HG02678 (cell line): Measurements from ENCODE around the gene ARHGAP10.
"Not testable (repeated sequence)": the region's sequence is repeated elsewhere in the genome, so short reads cannot be mapped to it uniquely, and the experiment has no call there.

Experiments
- ATAC-seq: cut with Tn5 transposase; IDR thresholded peaks from one replicate; pipeline ENCODE4 v1.9.1; 2021; ENCODE audit warnings: mild to moderate bottlenecking, moderate library complexity; ENCODE audit not compliant: unreplicated experiment

ARHGAP10 gene

DNA sequence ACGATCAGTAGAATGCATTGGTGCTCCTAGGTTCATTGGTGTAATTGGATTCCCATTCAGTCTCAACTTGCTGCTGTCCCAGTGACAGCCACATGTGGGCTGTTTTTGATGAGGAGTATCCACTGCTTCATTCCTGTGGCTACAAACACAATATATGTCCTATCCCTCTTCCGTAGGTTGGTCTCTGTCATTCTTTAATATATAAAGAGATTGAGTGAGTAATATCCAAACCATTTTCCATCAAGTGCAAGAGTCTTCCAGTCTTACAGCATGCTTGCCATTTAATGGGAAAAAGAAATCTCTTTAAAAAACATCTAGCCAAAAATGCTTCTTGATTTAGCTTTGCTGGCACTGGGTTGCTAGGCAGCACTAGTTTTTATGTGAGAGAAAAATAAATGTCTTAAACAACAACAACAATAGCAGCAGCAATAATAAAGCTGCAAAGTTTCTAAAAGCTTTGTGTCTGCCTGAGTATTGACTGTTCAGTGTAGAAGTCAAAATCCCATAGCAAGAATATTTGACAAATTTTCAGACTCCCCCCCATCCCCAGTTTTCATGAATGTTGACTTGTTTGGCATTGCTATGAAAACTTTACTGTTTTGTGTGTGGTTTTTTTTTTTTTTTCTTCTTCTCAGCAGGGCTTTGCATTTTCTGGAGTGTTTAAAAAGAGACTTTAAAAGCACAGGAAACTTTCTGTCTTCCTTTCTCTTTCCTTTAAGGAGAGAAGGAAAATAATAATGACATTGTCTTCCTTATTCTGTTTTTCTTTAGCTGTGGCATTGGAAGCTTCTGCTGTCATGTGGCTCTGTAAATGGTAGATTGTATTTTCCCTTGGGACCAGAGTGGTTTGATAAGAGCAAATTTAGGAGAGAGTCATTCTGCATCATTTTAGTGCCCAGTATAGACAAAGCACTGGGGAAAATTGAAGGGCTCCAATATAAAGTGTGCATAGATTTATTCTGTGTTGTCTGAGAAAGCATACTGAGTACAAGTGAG is 244.3 kb downstream of the ARHGAP10 start:
- ATAC-seq: no peak

DNA sequence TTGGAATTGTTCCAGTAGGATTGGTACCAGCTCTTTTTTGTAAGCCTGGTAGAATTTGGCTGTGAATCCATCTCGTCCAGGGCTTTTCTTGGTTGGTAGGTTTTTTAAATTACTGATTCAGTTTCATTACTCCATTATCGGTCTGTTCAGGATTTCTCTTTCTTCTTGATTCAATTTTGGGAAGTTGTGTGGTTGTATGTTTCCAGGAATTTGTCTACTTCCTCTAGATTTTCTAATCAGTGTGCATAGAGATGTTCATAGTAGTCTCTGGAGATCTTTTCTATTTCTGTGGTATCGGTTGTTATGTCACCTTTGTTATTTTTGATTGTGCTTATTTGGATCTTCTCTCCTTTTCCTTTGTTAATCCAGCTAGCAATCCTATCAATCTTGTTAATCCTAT is 248.7 kb downstream of the ARHGAP10 start:
- no peak for ATAC-seq

DNA sequence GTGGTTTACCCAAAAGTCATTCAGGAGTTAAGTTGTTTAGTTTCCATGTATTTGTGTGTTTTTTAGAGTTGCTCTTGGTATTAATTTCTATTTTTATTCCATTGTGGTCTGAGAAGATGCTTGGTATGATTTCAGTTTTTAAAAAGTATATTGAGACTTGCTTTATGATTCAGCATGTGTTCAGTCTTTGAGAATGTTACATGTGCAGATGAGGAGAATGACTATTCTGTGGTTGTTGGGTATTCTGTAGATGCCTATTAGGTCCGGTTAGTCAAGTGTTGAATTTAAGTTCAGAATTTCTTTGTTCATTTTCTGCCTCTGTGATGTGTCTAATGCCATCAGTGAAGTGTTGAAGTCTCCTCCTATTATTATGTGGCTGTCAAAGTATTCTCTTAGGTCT is 249.4 kb downstream of the ARHGAP10 start:
- ATAC-seq: peak; percentile 92

DNA sequence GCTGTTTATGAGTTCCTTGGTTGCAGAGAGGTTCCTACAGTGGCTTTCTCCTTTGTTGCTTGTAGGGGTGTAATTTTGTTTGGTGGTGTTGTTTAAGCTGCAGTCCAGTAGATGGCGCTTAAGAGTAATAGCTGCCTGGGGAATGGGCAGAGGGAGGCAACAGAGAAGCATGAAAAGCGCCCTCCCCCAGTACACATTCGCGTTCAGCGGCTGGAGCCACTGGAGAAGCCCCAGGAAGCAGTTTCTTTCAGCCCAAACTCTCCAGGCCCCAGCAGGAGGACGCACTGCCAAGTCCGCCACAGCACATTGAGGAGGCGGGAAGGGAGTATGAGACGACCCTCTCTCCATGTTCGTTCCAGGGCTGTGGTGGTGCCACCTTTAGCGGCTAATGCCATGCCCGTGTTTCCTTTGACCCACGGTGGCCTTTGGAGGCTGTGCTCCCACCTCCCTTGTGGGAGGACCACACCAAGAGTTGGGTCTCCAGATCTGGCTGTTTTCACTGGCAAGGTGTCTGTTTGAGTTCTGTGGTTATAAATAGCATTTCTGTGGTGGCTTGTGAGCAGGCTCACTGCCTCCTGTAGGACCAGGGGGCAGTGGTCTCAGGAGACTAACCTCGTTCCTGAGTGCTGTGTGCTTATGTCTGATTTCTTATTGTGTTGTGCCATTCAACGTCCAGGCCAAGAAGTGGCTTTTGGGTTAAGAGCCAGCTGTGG is 252.3 kb downstream of the ARHGAP10 start:
- ATAC-seq: peak; percentile 23

DNA sequence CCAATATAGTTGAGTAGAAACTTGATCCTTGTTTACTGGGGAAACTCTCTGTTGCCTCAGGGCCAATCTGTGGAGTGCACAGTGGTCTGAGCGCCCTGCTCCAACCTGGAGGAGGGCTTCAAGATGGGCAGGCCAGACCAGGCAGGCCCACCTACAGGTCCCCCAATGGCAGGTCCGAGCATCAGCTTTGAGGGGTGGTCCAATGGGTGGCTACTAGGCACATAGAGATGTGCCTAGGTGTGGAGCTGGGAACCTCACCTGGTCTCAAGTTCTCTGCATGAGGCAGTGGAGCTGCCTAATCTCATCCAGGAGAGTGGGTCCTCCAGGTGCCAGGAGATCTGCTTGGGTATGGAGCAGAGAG is 252.9 kb downstream of the ARHGAP10 start:
- ATAC-seq: no peak

DNA sequence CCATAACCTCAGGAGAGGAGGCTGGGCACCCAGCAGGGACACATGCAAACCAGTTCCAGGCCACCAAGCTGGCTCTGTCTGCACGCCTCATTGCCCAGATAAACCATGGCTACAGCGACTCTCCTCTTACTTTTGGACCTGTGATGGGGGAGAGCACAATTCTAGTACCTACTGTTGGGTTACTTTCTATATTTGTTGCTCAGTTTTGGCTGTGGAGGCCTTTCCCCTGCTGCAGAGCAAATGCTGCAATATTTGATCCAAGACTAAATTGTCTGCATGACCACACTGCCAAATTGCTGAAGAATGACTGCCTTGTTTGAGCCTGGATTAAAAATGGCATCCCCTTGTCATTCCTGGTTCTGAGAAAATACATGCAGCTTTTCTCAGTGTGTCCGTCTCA is 253.5 kb downstream of the ARHGAP10 start:
- no peak for ATAC-seq

DNA sequence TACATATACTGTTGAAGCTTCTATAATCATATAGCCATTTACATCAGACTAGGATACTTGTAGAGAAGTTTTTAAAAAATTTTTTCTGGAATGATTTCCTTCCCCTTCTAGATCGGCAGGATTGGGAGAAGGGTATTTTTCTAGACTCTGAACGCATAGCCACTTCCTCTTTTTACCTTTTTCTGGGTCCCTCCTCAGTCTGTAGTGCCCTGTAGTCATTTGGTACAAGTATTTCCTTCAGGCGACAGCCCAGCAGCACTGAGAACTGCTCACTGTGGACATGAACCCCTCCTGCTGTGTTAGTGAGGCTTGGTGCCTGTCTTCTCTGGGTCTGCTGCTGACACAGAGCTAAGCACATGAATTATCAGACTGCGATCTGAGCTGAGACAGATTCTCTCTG is 255.4 kb downstream of the ARHGAP10 start:
- peak; percentile 74 for ATAC-seq

DNA sequence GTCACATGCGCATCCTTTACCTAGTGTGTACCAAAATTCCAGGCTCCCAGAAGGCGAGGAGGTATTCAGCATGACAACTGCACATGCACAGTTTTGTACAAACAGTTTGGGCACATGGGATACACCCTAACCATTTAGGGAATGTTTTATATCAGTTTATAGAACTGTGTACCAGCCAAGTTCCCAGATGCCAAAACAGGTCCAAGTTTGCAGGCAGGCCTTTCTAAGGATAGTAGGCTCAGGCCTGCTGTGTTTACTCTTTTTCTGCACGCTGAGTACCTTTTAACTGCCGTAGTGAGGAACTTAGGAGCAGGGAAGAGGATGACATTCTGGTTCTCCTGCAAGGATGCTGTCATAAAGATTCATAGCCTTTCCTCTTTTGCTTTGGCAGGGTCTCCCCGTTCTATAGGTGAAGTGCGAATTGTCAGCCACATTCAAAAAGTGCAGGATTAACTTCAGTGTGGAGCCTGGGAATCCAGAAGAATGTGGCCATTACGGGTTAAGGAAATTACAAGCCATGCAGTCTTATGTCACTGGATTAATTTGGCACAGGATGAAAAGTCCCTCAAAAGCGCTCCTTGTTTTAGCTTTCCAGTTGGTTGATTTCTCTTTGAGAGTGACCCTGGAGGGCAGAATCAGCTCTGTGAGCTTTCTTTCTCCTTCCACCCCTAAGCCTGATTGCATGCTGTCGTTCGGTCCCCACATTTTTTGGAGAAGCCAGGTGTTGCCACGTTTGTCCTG is 259.8 kb downstream of the ARHGAP10 start:
- no peak for ATAC-seq

DNA sequence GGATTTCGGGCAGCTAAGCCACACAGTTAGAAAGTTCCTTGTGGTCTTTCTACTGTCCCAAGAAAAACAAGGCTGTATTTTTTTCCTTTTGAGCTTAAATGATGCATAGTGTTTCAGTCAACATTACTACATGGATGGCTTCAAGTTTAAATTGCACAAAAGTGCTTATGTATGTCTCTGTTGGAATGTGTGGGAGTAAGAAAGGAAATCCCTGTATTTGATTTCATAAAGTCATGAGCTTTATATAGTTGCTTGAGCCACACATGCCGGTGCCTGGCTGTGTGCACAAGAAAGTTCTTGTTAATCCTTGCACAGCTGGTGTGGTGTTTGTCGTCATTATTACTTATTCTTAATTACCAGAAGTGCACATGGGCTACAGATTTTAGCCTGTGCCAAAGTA is 262.2 kb downstream of the ARHGAP10 start:
- ATAC-seq: no peak

DNA sequence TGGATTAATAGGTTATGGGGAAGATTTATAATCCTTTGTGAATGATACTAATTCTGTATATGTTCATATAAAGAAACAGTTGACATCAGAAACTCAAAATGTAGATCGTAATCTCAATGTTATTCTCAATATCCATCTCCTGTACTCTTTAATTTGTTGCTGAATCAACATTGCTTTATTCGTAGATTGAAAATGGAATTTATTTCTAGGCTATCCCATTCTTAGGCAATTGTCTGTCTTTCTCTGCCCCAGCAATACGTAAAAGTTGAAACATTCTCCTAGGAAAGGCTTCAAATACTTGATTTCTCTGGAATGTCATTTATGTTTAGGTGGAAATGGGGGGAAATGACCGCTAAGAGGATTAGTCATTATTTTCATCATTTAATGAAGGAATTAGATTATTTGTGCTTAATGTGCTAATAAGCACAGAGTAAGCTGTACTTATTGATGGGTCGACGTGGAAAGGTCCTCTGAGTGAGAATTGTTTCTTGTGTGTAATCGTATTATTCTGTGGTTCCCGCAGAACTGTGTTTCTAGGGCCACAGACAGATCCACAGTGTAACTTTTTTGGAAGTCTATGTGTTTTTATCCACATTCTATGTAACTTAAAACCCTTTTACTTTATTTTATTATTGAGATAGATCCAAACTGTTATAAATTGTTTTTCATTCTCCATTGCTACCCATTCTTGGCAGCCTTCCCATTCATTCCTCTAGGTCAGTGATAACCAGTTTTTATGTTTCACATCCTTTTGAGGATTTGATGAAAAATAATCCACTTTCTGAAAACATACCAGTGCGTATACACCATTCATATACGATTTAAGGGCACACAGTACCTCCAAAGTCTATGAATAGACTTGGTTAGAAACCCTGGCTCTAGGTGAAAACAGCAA is 262.9 kb downstream of the ARHGAP10 start:
- ATAC-seq: no peak

DNA sequence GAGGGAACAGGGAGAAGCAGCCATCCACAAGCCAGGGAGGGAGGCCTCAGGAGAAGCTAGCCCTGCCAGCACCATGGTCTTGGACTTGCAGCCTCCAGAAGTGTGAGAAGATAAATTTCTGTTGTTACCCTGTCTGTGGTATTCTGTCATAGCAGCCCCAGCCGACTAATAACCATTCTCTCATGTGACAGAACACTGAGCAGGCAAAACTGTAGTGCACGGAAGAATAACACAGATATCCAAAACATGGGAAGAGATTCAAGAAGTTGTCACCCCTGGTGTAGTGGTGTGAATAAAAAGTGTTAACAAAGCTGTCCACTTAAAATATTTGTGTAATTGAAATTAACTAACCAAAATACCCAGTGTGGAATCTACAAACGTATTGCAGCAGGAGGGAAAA is 265.0 kb downstream of the ARHGAP10 start:
- ATAC-seq: no peak

DNA sequence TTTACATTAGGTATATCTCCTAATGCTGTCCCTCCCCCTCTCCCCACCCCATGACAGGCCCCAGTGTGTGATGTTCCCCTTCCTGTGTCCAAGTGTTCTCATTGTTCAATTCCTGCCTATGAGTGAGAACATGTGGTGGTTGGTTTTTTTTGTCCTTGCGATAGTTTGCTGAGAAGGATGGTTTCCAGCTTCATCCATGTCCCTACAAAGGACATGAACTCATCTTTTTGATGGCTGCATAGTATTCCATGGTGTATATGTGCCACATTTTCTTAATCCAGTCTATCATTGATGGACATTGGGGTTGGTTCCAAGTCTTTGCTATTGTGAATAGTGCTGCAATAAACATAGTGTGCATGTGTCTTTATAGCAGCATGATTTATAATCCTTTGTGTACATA is 268.1 kb downstream of the ARHGAP10 start:
- not testable (repeated sequence) for ATAC-seq

DNA sequence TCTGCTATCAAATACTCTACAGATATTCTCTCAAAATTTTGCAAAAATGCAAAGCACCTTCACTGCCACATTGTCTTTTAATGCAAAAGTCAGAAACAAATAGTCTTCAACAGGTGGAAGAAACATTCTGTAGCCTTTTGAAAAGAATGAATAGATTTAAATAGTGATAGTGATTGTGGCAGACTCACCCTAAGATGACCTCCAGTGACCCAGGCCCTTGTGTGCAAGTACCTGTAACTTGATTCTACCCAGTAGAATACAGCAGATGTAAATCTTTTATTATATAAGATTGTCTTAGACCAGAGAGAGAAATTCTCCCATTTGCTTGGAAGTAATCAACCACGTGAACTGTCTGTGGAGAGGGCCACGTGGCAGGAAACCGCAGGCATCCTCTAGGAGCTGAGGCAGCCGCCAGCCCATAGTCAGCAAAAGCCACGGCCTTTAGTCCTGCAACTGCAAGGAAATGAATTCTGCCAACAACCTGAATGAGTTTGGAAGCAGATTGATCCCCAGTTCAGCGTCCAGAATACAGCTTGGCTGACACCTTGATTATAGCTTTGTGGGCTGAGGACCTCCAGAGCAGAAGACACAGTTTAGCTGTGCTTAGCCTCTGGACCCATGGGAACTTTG is 272.5 kb downstream of the ARHGAP10 start:
- ATAC-seq: no peak

DNA sequence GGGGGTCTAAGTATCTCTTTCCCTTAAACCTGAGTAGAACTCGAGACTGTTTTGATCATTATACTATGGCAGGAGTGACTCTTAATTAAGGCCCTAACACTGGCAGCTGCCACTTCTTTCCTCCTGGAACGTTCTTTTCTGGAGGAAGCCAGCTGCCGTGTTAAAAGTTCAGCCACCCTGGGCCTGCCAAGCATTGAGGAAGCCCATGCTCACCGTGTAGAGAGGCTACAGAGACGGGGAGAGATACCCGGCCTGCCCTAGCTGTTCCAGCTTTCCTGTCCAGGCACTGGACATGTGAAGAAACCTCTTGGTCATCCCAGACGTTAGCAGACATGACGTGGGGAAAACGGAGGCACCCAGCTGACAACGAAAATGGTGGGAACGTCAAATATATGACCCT is 274.1 kb downstream of the ARHGAP10 start:
- ATAC-seq: no peak

DNA sequence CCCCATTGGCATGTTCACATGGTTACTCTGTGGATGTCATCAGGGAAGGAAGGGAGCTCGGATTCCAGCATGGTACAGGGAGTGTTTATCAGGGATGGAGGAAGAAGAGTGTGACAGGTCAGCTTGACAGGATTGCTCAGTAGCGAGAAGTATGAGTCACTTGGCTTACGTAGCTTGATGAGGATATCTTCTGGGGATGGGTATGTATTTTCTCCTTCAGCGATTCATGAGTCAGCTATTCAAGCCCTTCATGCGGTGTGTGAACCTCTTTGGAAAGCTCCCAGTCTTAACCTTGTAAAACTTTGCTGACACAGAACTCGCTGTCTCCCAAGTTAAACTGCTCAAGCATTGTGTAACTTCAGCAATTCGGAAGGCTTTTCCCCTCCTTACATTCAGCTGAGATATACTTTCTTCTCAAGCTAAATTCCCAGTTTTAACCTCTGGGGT is 275.4 kb downstream of the ARHGAP10 start:
- ATAC-seq: no peak

DNA sequence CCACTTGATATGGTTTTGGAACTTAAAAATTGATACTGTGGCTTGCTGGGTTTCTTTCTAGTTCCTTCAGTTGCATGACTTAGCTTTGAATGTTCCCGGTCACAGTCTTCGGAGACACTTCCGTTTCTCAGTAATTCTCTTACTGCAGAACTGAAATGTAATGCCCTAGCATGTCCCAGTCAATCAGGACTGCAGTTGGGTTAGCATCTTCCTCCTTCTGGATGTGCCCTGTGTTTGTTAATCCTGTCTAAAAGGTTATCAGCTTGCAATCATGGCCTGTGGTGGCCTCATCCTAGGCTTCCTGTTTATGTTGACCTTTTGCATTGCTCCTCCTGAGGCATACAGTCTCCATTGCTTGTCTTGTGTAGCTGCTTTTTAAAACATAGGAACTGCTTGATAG is 275.9 kb downstream of the ARHGAP10 start:
- ATAC-seq: no peak

DNA sequence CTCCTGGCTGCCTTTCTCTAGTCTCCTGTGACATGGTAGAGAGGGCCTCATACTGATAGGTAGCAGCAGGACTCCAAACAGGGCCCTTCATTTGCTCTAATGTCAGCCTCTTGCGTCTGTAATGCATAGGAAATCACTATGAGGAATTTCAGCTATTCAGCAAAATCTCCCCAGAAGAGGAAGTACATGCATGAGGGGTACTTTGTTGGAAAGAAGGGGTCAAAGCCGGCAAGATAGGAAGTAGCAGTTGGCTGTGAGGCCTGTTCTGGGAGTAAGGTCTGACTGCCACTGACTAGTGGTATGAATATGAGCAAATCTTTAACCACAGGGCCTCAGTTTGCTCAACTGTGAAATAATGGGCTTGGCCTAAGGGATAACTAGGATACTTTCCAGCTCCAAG is 283.2 kb downstream of the ARHGAP10 start:
- no peak for ATAC-seq

DNA sequence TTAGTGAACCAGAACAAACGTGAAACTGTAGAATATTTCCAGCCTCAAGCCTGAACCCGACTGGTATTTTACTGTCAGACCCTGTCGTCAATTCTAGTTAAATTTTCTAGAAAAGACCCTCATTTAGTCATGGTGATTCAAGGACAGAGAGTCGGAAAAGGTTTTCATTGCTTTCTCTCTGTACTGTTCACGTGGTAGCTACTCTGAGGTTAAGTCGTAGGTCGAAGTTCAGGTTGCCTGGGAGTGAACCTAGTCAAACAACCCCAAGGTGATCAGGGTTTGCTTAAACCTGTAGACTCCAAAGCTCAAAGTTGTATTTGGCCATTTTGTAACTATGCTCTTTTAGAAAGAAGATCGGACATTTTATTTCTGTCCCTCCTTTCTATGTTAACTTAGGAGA is 283.6 kb downstream of the ARHGAP10 start:
- ATAC-seq: no peak

DNA sequence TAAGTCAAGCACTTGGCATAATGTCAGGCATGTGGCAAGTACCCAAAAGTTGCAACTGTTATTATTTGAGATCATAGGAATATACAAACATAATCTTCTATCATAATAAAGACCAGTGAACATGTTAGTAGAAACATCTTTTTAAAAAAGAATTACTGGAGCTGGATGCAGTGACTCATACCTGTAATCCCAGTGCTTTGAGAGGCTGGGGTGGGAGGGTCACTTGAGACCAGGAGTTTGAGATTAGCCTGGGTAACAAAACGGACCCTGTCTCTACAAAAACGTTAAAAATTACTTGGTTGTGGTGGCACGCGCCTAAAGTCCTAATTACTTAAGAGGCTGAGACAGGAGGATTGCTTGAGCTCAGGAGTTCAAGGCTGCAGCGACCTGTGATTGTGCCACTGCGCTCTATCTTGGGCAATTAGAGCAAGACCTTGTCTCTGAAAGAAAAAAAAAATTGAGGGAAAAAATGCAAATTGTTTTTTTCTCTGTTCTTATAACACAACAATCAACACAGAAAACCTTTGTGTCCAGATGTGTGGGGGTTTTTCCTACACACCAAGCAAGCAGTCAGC is 284.3 kb downstream of the ARHGAP10 start:
- no peak for ATAC-seq

DNA sequence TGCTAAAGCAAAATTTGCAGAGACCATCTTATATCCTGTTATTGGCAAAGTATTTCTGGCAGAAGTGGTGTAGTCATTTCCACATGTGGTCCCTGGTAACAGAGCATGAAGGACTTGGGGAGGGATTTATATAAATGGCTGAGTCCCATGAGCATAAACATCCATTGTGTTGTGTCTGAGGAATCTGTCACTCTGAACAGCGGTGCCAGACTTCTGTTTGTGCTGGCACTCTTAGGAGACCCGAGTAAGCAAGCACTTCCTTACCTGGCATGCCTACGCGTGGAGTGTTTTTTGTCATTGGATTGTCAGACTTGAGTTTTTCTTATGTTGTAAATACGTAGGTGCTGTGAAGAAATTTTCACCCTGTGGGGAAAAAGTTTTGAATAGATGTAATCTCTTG is 285.9 kb downstream of the ARHGAP10 start:
- ATAC-seq: no peak
